ENCODE measurements around the gene BTBD9. TPM values are rescaled to one million over a fixed set of nuclear protein-coding genes. Genes with fewer than 3 reads are reported as not detected.

Gene BTBD9
- total and polyA plus RNA-seq, 2 of the 13 experiments (the other 11 are each of a cell fraction or from before 2014, with no cell fraction given) = 1.2 to 3.0 TPM

DNA sequence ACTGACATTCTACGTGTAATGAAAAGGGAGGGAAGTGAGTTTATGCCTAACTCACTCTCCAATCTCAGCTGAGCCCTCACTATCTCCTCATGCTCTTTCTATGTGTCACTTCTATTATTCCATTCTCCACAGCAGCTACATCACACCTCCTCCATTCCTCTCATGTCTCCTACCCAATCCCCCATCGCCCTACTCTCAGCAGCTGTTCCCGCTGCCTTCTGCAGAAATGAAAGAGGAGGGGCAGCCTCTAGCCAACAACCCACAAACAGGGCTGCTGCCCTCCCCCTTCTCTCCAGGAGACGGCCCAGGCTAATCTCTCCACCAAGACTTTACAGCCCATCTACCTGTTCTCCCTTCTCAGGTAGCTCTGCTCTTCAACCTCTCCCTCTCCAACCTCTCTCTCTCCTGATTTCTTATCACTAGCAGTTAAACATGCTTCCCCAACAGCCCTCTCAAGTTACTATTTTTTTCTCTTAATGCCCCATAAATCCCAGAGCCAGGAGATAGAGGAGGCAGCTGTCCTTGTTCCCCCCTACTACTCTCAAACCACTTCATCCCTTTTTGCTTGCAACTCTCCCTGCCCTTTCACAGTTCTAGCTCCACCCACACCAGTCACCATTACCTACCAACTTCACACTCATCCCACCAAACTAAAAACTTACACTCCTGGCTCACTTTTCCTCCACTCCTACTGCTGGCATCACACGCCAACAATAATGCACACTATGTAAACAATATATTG lies 136.5 kb downstream of the BTBD9 start:
- ChIA-PET POLR2A (no interaction called here), CTCF (ENCODE audit: low intra/inter-chr PET ratio, low total read pairs) (no interaction called here)
- no peak for FAIRE-seq
- intact Hi-C loops (cut with micrococcal nuclease; ENCODE audit: unreplicated experiment) = no loop called here
- Histone ChIP-seq H3K4me2 (ENCODE audit: low read depth, low read length) (no peak overlapping the region), H4K20me1 (ENCODE audit: insufficient read depth, low read length) (no peaks in the 10 kb centered on the region), H2AFZ (ENCODE audit: low read length) (no peak overlapping the region), H3K79me2 (ENCODE audit: insufficient read depth, low read length) (no peaks in the 10 kb centered on the region), H3K27ac (ENCODE audit: extremely low read length, insufficient read depth, low read length) (no peak overlapping the region), H3K27me3 (ENCODE audit: control insufficient read depth in 1 of 2, insufficient read depth in 2 of 2, low read length in 2 of 2) (no peaks in the 10 kb centered on the region), H3K4me1 (ENCODE audit: insufficient read depth, low read length) (peaks cover 30% of the 10 kb centered on the region), H3K4me3 (replicated peaks in 1 of 3; ENCODE audit: insufficient read depth in 1 of 3, low read depth in 2 of 3, low read length in 3 of 3) (no peak overlapping the region), H3K9ac (ENCODE audit: insufficient read depth, low read depth, low read length) (no peak overlapping the region), H3K9me3 (ENCODE audit: low read length) (no peaks in the 10 kb centered on the region), H3K36me3 (replicated peaks in 1 of 2; ENCODE audit: control insufficient read depth in 1 of 2, insufficient read depth in 2 of 2, low read length in 2 of 2) (no peaks in the 10 kb centered on the region)
- ATAC-seq = no peak
- no peak for DNase-seq (ENCODE audit: low spot score)
- WGBS (ENCODE audit: low lambda C conversion rate) = 66% methylated on average over 5 of the region's 5 CpGs
- in situ Hi-C loops (cut with HindIII; ENCODE audit: extremely low pct_ligation_motif_present, low pct_unique_long_range_greater_than_20kb) = no loop called here
- TF ChIP-seq NONO (IDR thresholded peaks at IDR 0.05) = no peak
- no peak for TF ChIP-seq NONO (CRISPR knock-in tag; conservative IDR thresholded peaks at IDR 0.05)
- no peak for TF ChIP-seq ATF1 (CRISPR knock-in tag; IDR thresholded peaks at IDR 0.05)
- TF ChIP-seq, protein P1, sequence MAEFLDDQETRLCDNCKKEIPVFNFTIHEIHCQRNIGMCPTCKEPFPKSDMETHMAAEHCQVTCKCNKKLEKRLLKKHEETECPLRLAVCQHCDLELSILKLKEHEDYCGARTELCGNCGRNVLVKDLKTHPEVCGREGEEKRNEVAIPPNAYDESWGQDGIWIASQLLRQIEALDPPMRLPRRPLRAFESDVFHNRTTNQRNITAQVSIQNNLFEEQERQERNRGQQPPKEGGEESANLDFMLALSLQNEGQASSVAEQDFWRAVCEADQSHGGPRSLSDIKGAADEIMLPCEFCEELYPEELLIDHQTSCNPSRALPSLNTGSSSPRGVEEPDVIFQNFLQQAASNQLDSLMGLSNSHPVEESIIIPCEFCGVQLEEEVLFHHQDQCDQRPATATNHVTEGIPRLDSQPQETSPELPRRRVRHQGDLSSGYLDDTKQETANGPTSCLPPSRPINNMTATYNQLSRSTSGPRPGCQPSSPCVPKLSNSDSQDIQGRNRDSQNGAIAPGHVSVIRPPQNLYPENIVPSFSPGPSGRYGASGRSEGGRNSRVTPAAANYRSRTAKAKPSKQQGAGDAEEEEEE (CRISPR knock-in tag; IDR thresholded peaks at IDR 0.05; ENCODE audit: borderline replicate concordance) = no peak
- TF ChIP-seq DMAP1 (CRISPR knock-in tag; IDR thresholded peaks at IDR 0.05) = no peak
- TF ChIP-seq TBX3 (IDR thresholded peaks at IDR 0.05; ENCODE audit: borderline replicate concordance) = no peak
- TF ChIP-seq, protein P2, sequence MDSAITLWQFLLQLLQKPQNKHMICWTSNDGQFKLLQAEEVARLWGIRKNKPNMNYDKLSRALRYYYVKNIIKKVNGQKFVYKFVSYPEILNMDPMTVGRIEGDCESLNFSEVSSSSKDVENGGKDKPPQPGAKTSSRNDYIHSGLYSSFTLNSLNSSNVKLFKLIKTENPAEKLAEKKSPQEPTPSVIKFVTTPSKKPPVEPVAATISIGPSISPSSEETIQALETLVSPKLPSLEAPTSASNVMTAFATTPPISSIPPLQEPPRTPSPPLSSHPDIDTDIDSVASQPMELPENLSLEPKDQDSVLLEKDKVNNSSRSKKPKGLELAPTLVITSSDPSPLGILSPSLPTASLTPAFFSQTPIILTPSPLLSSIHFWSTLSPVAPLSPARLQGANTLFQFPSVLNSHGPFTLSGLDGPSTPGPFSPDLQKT (CRISPR knock-in tag; IDR thresholded peaks at IDR 0.05; ENCODE audit: borderline replicate concordance) = no peak
- TF ChIP-seq SYNCRIP (IDR thresholded peaks at IDR 0.05; ENCODE audit: insufficient read depth, low read depth, low read length) = no peak
- no peak for TF ChIP-seq SP1 (IDR thresholded peaks at IDR 0.05)
- no peak for TF ChIP-seq SP1 (CRISPR knock-in tag; IDR thresholded peaks at IDR 0.05)
- no peak for TF ChIP-seq ZNF205 (CRISPR knock-in tag; IDR thresholded peaks at IDR 0.05)
- TF ChIP-seq CREM (IDR thresholded peaks at IDR 0.05) = no peak
- TF ChIP-seq CREM (CRISPR knock-in tag; IDR thresholded peaks at IDR 0.05) = no peak
- no TSS peak for BruUV-seq (replicated peaks)
